ENCODE measurements around the gene ITPA.

- no peak for TF ChIP-seq CTCF (IDR thresholded peaks at IDR 0.05)
- no peak for TF ChIP-seq POLR2A (IDR thresholded peaks at IDR 0.05)
Measured at GRCh38 chr20:3199206-3199605, 10.1 kb upstream of the ITPA start.
